Loucy (cell line): ENCODE data around the gene ZFP36L2.

ENCODE experiments used
- H2AFZ ChIP-seq: fragments of 200-600 bp; sonication (generic); 2 replicates; pipeline ENCODE4 v1.6.0; 2016; ENCODE audit warnings: antibody characterized with exemption, mild to moderate bottlenecking, low read length, moderate library complexity
- H3F3A ChIP-seq: fragments of 200-600 bp; 2 replicates; pipeline ENCODE4 v1.6.0; 2016; ENCODE audit warnings: antibody characterized with exemption, low read depth, mild to moderate bottlenecking
- H3K27me3 ChIP-seq: fragments of 200-600 bp; sonication (generic); 2 replicates; pipeline ENCODE4 v1.6.1; 2014; ENCODE audit warnings: low read length, mild to moderate bottlenecking; ENCODE audit not compliant: insufficient read depth, poor library complexity, severe bottlenecking
- H3K36me3 ChIP-seq: fragments of 200-600 bp; sonication (generic); 2 replicates; pipeline ENCODE4 v1.6.1; 2016; ENCODE audit warnings: low read length; ENCODE audit not compliant: insufficient read depth
- H3K4me1 ChIP-seq: fragments of 200-600 bp; sonication (generic); 2 replicates; pipeline ENCODE4 v1.5.1; 2014; ENCODE audit warnings: low read length, mild to moderate bottlenecking; ENCODE audit not compliant: insufficient read depth, poor library complexity, severe bottlenecking
- H3K4me2 ChIP-seq: fragments of 200-600 bp; sonication (generic); 2 replicates; pipeline ENCODE4 v1.6.0; 2014; ENCODE audit warnings: antibody characterized with exemption, low read length, low read depth, mild to moderate bottlenecking; ENCODE audit not compliant: poor library complexity, severe bottlenecking
- H3K4me3 ChIP-seq: fragments of 200-600 bp; sonication (generic); 2 replicates; pipeline ENCODE4 v1.5.1; 2014; ENCODE audit warnings: low read length, mild to moderate bottlenecking, mixed read lengths; ENCODE audit not compliant: poor library complexity, severe bottlenecking
- H3K79me2 ChIP-seq: fragments of 200-600 bp; sonication (generic); 2 replicates; pipeline ENCODE4 v1.6.1; 2014; ENCODE audit warnings: low read length; ENCODE audit not compliant: insufficient read depth
- H3K9ac ChIP-seq: fragments of 200-600 bp; sonication (generic); 2 replicates; pipeline ENCODE4 v1.6.0; 2014; ENCODE audit warnings: mild to moderate bottlenecking, low read depth, low read length, moderate library complexity; ENCODE audit not compliant: poor library complexity, severe bottlenecking
- H3K9me2 ChIP-seq: fragments of 200-600 bp; sonication (generic); replicated peaks from 2 replicates; pipeline ENCODE4 v1.6.1; 2016; ENCODE audit warnings: low read depth, low read length, mixed read lengths
- H3K9me3 ChIP-seq: fragments of 200-600 bp; sonication (generic); 2 replicates; pipeline ENCODE4 v1.6.1; 2014; ENCODE audit warnings: mild to moderate bottlenecking, antibody characterized with exemption, low read length, low read depth; ENCODE audit not compliant: insufficient read depth
- H4K20me1 ChIP-seq: fragments of 200-600 bp; sonication (generic); 2 replicates; pipeline ENCODE4 v1.6.0; 2014; ENCODE audit warnings: antibody characterized with exemption, low read length, mild to moderate bottlenecking; ENCODE audit not compliant: insufficient read depth, poor library complexity, severe bottlenecking
- EZH2phosphoT487 ChIP-seq: fragments of 200-600 bp; IDR thresholded peaks from 2 replicates; pipeline ENCODE4 v1.6.1; 2018; ENCODE audit warnings: antibody characterized with exemption, mild to moderate bottlenecking, moderate library complexity, borderline replicate concordance
- TF ChIP-seq, protein P1 (sequence below): fragments of 200-600 bp; sonication (generic); conservative IDR thresholded peaks from 2 replicates; pipeline ENCODE4 v1.5.1; 2014; ENCODE audit warnings: mild to moderate bottlenecking, antibody characterized with exemption, low read length

ZFP36L2 gene

DNA sequence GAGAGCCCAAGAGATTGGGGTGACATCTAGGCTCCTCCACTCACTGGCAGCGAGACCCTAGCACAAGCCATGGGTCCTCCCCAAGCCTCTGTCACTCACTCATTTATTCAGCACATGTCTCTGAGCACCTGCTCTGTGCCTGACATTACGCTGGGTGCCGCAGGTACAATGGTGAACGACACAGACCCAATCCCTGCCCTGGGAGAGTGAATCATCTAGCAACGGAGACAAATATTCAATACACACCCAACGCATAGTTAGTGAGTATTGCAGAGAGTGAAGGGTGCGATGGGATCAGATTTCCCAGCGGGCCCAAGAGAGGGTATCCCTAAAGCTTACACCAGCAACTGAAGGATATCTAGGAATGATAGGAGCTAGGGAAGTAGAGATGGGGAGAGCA lies 45.5 kb downstream of the ZFP36L2 start:
- Histone ChIP-seq H3K4me3 (no peak overlapping the region), H3K36me3 (no peaks in the 10 kb centered on the region), H3F3A (no peaks in the 10 kb centered on the region), H2AFZ (no peak overlapping the region), H3K27me3 (no peaks in the 10 kb centered on the region), H3K4me2 (no peak overlapping the region), H4K20me1 (no peaks in the 10 kb centered on the region), H3K9ac (no peak overlapping the region), H3K9me2 (no peaks in the 10 kb centered on the region), H3K79me2 (no peaks in the 10 kb centered on the region), H3K4me1 (no peaks in the 10 kb centered on the region), H3K9me3 (peaks cover 5% of the 10 kb centered on the region; the same call in 1 of the 2 replicates)
- TF ChIP-seq, protein P1, sequence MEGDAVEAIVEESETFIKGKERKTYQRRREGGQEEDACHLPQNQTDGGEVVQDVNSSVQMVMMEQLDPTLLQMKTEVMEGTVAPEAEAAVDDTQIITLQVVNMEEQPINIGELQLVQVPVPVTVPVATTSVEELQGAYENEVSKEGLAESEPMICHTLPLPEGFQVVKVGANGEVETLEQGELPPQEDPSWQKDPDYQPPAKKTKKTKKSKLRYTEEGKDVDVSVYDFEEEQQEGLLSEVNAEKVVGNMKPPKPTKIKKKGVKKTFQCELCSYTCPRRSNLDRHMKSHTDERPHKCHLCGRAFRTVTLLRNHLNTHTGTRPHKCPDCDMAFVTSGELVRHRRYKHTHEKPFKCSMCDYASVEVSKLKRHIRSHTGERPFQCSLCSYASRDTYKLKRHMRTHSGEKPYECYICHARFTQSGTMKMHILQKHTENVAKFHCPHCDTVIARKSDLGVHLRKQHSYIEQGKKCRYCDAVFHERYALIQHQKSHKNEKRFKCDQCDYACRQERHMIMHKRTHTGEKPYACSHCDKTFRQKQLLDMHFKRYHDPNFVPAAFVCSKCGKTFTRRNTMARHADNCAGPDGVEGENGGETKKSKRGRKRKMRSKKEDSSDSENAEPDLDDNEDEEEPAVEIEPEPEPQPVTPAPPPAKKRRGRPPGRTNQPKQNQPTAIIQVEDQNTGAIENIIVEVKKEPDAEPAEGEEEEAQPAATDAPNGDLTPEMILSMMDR: no peak
- no peak for TF ChIP-seq EZH2phosphoT487

DNA sequence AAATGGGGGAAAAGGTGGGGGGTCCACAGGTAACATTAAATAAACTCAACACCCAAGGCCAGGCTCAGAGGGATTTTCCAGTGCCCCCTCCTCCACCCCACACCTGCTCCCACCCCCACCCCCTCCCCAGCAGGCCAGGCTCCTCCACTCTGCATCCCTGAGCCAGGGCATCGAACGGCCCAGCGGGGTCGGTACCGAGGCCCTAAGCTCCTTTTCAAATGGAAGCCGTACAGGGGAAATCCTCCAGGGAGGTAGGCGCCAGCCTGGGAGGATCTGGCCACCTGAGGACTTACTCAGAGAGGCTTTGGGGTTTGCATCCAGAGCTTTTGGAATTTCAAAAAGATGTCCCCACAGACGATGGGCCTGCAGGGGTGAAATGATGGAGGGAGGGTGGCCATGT lies 46.5 kb downstream of the ZFP36L2 start:
- Histone ChIP-seq H3K27me3 (no peaks in the 10 kb centered on the region), H2AFZ (no peak overlapping the region), H3K9me3 (peaks cover 15% of the 10 kb centered on the region), H3K4me2 (no peak overlapping the region), H3K9ac (no peak overlapping the region), H3K9me2 (no peaks in the 10 kb centered on the region), H3K79me2 (no peaks in the 10 kb centered on the region), H3K4me1 (no peaks in the 10 kb centered on the region), H4K20me1 (no peaks in the 10 kb centered on the region), H3K4me3 (no peak overlapping the region), H3F3A (no peaks in the 10 kb centered on the region), H3K36me3 (no peaks in the 10 kb centered on the region)
- no peak for TF ChIP-seq EZH2phosphoT487
- TF ChIP-seq, protein P1: no peak

DNA sequence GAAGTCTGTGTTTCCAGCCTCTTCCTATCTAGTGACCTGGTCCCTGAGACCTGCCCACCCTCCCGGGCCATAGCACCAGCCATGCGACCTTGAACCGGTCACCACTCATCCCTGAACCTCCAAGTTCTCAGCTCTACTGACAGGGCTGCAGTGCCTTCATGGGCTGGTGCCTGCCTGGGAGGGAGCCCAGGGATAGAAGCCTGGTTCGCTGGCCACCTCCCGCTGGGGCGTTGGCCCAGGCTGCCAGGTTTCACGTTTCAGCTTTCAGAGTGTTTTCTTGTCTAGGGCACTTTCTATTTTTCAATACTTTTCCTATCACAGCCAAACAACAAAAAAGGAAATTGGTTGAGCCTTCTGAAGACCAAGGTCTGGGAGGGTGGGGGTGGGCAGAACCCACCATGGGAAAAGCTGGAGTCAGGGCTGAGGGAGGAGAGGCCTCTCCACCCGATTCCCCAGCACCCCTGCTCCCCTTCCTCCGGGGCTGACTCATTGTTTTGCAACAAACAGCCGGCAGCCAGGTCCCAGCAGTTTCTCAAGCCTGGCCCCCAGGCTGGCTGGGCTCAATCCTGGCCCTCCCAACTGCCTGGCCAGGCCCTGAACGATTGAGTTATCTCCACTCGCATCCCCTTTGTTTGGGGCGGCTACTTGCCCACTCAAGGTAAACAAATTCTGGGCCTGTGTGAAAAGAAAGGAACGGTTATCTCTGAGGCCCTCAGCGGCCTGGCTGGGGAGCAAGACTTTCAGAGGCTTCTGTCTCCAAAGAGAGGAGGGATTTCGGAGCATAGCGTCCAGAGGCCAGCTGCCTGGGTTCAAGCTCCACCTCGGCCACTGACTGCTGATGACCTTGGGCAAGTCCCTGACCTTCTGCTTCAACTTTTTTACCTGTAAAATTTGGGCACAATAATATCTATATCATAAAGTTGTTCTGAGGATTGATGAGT lies 47.5 kb downstream of the ZFP36L2 start:
- Histone ChIP-seq H3K9me2 (no peaks in the 10 kb centered on the region), H3K4me2 (no peak overlapping the region), H4K20me1 (no peaks in the 10 kb centered on the region), H3K9me3 (peaks cover 22% of the 10 kb centered on the region), H3K4me1 (no peaks in the 10 kb centered on the region), H3K9ac (no peak overlapping the region), H2AFZ (no peak overlapping the region), H3K27me3 (no peaks in the 10 kb centered on the region), H3K79me2 (no peaks in the 10 kb centered on the region), H3K4me3 (no peak overlapping the region), H3K36me3 (no peaks in the 10 kb centered on the region), H3F3A (no peaks in the 10 kb centered on the region)
- TF ChIP-seq EZH2phosphoT487: no peak
- TF ChIP-seq, protein P1: no peak
